ENCODE measurements around the gene ZBTB45. TPM values are rescaled to one million over a fixed set of nuclear protein-coding genes. Genes with fewer than 3 reads are reported as not detected.

The ZBTB45 gene
- total and polyA plus RNA-seq, 9 of the 15 experiments (the other 6 are each of a cell fraction or from before 2014, with no cell fraction given), result 0.08 to 16.1 (median 1.8) TPM

DNA sequence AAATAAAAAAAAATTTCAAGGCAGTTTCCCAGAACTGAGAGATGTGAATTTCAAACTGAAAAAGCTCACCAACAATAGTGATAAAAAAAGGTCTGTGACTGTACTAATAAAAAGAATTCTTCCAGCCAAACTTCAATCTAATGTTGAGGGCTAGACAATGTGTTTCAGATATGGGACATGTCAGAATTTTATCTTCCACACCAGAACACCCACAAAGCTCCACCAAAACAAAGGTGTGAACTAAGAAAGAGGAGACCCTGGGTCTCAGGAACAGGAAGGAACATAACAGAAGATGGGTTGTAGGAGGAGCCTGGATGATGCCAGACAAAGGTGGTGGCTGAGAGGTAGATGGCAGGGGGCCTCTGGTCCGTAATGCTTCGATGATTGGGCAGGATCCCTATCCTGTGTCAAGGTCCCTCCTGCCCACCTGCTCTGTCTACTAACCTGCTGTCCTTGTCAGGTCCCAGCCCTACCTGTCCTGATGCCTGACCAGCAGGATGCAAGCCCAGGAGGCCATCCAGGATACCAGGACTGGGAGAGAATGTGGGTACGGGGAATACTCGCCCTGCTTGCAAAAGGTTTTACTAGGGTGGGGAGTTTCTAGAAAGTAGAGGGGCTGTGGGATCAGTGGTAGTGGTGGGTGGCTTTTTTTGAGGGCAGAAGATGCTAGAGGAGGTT is 49.0 kb upstream of the ZBTB45 start:
- intact Hi-C loops (cut with micrococcal nuclease), result no loop called here
- Histone ChIP-seq H2AFZ (ENCODE audit: low read depth, low read length) (no peak overlapping the region), H3K36me3 (ENCODE audit: control insufficient read depth, insufficient read depth, low read length) (peaks cover 42% of the 10 kb centered on the region; the same call in 2 of the 3 replicates), H3K9me3 (replicated peaks; ENCODE audit: control insufficient read depth, insufficient read depth, low read depth, low read length) (no peaks in the 10 kb centered on the region), H3K9me1 (ENCODE audit: control insufficient read depth, insufficient read depth, low read length) (no peaks in the 10 kb centered on the region), H3K4me3 (no peak overlapping the region), H3K27me3 (ENCODE audit: control insufficient read depth in 2 of 2, insufficient read depth in 2 of 2, low read length in 2 of 2) (no peaks in the 10 kb centered on the region), H3K27ac (ENCODE audit: extremely low read depth, low read depth, low read length) (no peak overlapping the region; the same call in 2 of the 3 replicates), H4K20me1 (replicated peaks; ENCODE audit: control insufficient read depth, insufficient read depth, low read length) (no peaks in the 10 kb centered on the region), H3K9ac (ENCODE audit: insufficient read depth in 1 of 2, low read depth in 2 of 2, low read length in 2 of 2) (peak overlapping the region in 1 of 2 experiments; percentile 32; a peak in 1 of 4 replicates), H3K4me1 (replicated peaks in 1 of 2; ENCODE audit: control insufficient read depth in 2 of 2, insufficient read depth in 2 of 2, low read length in 2 of 2) (peaks cover 14 to 16% of the 10 kb centered on the region in 2 experiments; a peak in 4 of 5 replicates), H3K79me2 (ENCODE audit: control insufficient read depth, insufficient read depth, low read length) (peaks cover 8% of the 10 kb centered on the region; the same call in 2 of the 3 replicates), H3K4me2 (ENCODE audit: insufficient read depth, low read length) (no peak overlapping the region; the same call in 1 of the 2 replicates)
- no peak for TF ChIP-seq FOXM1 (IDR thresholded peaks at IDR 0.05; ENCODE audit: low read depth)
- no peak for TF ChIP-seq FOXM1 (CRISPR knock-in tag; IDR thresholded peaks at IDR 0.05; ENCODE audit: low read depth)
- peak; percentile 15; the same call in 1 of the 2 replicates for TF ChIP-seq TAL1 (IDR thresholded peaks at IDR 0.05)
- 0 out of 2 replicates have a peak, but pooled peaks have one; percentile 2 for TF ChIP-seq POLR2G (IDR thresholded peaks at IDR 0.05; ENCODE audit: low read depth, low read length)
- TF ChIP-seq TEAD4 (IDR thresholded peaks at IDR 0.05; ENCODE audit: low read length), result peak; percentile 28; the same call in 1 of the 2 replicates
- no peak for TF ChIP-seq TEAD4 (CRISPR knock-in tag; IDR thresholded peaks at IDR 0.05; ENCODE audit: borderline replicate concordance)
- no peak for TF ChIP-seq SRSF7 (optimal IDR thresholded peaks at IDR 0.05; ENCODE audit: low read depth, low read length)
- peak; percentile 39; the same call in 1 of the 2 replicates for TF ChIP-seq CBFA2T3 (IDR thresholded peaks at IDR 0.05)
- TF ChIP-seq ZNF232 (CRISPR knock-in tag; IDR thresholded peaks at IDR 0.05), result no peak
- TF ChIP-seq, protein P1, sequence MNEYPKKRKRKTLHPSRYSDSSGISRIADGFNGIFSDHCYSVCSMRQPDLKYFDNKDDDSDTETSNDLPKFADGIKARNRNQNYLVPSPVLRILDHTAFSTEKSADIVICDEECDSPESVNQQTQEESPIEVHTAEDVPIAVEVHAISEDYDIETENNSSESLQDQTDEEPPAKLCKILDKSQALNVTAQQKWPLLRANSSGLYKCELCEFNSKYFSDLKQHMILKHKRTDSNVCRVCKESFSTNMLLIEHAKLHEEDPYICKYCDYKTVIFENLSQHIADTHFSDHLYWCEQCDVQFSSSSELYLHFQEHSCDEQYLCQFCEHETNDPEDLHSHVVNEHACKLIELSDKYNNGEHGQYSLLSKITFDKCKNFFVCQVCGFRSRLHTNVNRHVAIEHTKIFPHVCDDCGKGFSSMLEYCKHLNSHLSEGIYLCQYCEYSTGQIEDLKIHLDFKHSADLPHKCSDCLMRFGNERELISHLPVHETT (CRISPR knock-in tag; conservative IDR thresholded peaks at IDR 0.05 in 1 of 2, IDR thresholded peaks at IDR 0.05 in 1 of 2), result no peak
- no peak for TF ChIP-seq ZNF347 (CRISPR knock-in tag; IDR thresholded peaks at IDR 0.05; ENCODE audit: low read depth)
- TF ChIP-seq TCF3 (CRISPR knock-in tag; IDR thresholded peaks at IDR 0.05), result peak; percentile 36; the same call in 1 of the 2 replicates
- peak; percentile 21; the same call in 1 of the 2 replicates for TF ChIP-seq POLR2AphosphoS5 (IDR thresholded peaks at IDR 0.05; ENCODE audit: control insufficient read depth, insufficient read depth, low read depth, low read length)
- BruUV-seq (replicated peaks), result no TSS peak
- in situ Hi-C loops (cut with MboI), result no loop called here
- FAIRE-seq (no peak), DNase-seq (ENCODE audit: extremely low read depth in 1 of 4, low spot score in 3 of 4) (peak in 1 of 4 experiments; percentile 31), ATAC-seq (no peak)
- ChIA-PET CTCF (ENCODE audit: low intra/inter-chr PET ratio) (no interaction called here), POLR2A (interaction anchor here (0.6 to 2.8 kb wide), 2 partner anchors 9 to 1179 kb away, joined by 3 to 14 read pairs; partner anchors contain the start of gene ZNF548)
- WGBS (ENCODE audit: insufficient coverage, low coverage, missing lambda C conversion rate), result 63% methylated on average over 4 of the region's 4 CpGs

All from K562 (cell line).